ENCODE results near the gene CDC42BPB.
A peak's percentile ranks its signal among the peaks of the same experiment; 100 is the strongest.

Gene CDC42BPB

DNA sequence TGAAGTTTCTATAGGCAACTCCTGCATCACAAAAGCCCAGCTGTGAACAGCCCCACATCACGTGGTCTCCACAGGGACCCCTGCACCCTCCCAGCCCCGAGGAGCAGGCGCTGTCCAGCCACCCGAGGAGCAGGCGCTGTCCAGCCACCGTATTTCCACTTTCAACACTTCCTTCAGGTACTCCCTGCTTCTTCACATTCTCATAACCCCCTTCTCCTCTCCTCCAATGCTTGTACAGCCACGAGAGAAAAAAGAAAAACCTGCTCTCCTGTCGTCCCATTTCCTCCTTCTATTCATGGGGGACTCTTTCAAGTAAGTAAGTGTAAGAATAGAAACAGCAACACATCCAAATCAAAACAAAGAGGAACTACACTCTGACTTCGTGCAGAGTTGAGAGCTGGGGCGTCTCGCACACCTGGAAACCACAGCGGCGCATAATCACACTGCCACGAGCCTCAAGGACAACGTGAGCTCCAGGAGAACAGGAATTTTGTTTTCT, 11.9 kb downstream of the CDC42BPB start:
- Histone ChIP-seq H3K36me3 (replicated peaks; ENCODE audit: low read depth, low read length) (no peaks in the 10 kb centered on the region), H3K9me3 (ENCODE audit: insufficient read depth, low read length) (0 out of 2 replicates have a peak, but pooled peaks cover 3% of the 10 kb centered on the region), H3K27ac (ENCODE audit: low read length) (no peak overlapping the region), H3K4me1 (ENCODE audit: low read length) (peaks cover 15% of the 10 kb centered on the region), H3K4me3 (ENCODE audit: low read length) (peak overlapping the region; percentile 74), H3K27me3 (ENCODE audit: low read depth, low read length) (peaks cover 12% of the 10 kb centered on the region), H3K79me2 (ENCODE audit: low read length) (no peaks in the 10 kb centered on the region), H3K9ac (ENCODE audit: low read length) (no peak overlapping the region), H4K20me1 (ENCODE audit: insufficient read depth, low read length) (no peaks in the 10 kb centered on the region), H3K4me2 (ENCODE audit: low read length) (peak overlapping the region; percentile 96), H2AFZ (ENCODE audit: low read depth, low read length) (peak overlapping the region; percentile 87)
- TF ChIP-seq EZH2phosphoT487 (IDR thresholded peaks at IDR 0.05; ENCODE audit: low read depth): no peak

DNA sequence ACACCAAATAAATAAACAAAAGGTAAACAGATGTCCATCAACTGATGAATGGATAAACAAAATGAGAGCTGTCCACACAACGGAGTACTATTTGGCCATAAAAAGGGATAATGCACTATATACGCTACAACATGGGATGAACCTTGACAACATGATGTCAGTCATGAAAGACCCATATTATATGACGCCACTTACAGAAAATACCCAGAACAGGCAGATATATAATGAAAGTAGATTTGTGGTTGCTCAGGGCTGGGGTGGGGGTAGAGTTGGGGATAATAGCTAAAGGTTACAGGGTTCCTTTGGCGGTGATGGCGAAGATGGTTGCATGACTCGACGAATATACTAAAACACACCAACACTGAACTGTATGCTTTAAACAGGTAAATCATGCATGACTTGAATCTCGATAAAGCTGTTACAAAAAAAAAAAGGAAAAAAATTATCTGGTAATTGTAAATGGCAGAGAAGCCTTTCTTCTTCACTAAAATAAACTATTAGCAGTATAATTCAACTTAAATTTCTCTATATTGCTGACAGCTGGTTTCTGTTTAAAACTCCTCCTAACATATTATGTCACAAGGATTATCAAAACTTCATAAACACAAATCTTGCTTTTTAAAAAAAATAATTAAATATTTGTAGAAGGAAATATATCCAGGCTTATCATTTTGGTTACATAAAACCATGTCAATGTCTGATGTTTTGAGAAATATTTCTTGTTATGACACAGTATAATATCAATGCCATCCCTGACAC, 13.9 kb downstream of the CDC42BPB start:
- TF ChIP-seq, protein P1, sequence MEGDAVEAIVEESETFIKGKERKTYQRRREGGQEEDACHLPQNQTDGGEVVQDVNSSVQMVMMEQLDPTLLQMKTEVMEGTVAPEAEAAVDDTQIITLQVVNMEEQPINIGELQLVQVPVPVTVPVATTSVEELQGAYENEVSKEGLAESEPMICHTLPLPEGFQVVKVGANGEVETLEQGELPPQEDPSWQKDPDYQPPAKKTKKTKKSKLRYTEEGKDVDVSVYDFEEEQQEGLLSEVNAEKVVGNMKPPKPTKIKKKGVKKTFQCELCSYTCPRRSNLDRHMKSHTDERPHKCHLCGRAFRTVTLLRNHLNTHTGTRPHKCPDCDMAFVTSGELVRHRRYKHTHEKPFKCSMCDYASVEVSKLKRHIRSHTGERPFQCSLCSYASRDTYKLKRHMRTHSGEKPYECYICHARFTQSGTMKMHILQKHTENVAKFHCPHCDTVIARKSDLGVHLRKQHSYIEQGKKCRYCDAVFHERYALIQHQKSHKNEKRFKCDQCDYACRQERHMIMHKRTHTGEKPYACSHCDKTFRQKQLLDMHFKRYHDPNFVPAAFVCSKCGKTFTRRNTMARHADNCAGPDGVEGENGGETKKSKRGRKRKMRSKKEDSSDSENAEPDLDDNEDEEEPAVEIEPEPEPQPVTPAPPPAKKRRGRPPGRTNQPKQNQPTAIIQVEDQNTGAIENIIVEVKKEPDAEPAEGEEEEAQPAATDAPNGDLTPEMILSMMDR (IDR thresholded peaks at IDR 0.05; ENCODE audit: low read depth, low read length): no peak
- TF ChIP-seq EZH2phosphoT487 (IDR thresholded peaks at IDR 0.05; ENCODE audit: low read depth): no peak
- Histone ChIP-seq H3K4me3 (ENCODE audit: low read length) (no peak overlapping the region), H3K9ac (ENCODE audit: low read length) (no peak overlapping the region), H4K20me1 (ENCODE audit: insufficient read depth, low read length) (no peaks in the 10 kb centered on the region), H3K36me3 (replicated peaks; ENCODE audit: low read depth, low read length) (no peaks in the 10 kb centered on the region), H3K4me1 (ENCODE audit: low read length) (peaks cover 15% of the 10 kb centered on the region), H3K4me2 (ENCODE audit: low read length) (no peak overlapping the region), H3K27me3 (ENCODE audit: low read depth, low read length) (peaks cover 14% of the 10 kb centered on the region), H3K79me2 (ENCODE audit: low read length) (no peaks in the 10 kb centered on the region), H3K9me3 (ENCODE audit: insufficient read depth, low read length) (0 out of 2 replicates have a peak, but pooled peaks cover 3% of the 10 kb centered on the region), H3K27ac (ENCODE audit: low read length) (no peak overlapping the region), H2AFZ (ENCODE audit: low read depth, low read length) (no peak overlapping the region)

DNA sequence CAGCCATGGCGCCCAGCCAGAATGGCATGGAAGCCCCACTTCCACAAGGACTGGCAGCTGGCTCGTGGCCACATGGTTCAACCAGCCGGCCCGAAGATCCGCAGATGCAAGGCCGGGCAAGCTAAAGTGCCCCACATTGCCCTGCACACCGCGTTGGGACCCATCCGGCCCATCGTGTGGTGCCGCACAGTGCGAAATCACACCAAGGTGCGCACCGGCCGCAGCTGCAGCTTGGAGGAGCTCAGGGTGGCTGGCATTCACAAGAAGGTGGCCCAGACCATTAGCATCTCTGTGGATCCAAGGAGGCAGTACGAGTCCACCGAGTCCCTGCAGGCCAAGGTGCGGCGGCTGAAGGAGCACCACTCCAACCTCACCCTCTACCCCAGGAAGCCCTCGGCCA, 15.9 kb downstream of the CDC42BPB start:
- no peak overlapping the region for H3K4me2 ChIP-seq (ENCODE audit: low read length)
- peaks cover 15% of the 10 kb centered on the region for H3K4me1 ChIP-seq (ENCODE audit: low read length)
- no peak overlapping the region for H3K4me3 ChIP-seq (ENCODE audit: low read length)
- 0 out of 2 replicates have a peak, but pooled peaks cover 3% of the 10 kb centered on the region for H3K9me3 ChIP-seq (ENCODE audit: insufficient read depth, low read length)
- TF ChIP-seq, protein P1 (IDR thresholded peaks at IDR 0.05; ENCODE audit: low read depth, low read length): no peak
- TF ChIP-seq EZH2phosphoT487 (IDR thresholded peaks at IDR 0.05; ENCODE audit: low read depth): no peak
- H3K9ac ChIP-seq (ENCODE audit: low read length): no peak overlapping the region
- peaks cover 14% of the 10 kb centered on the region for H3K27me3 ChIP-seq (ENCODE audit: low read depth, low read length)
- H2AFZ ChIP-seq (ENCODE audit: low read depth, low read length): no peak overlapping the region
- no peaks in the 10 kb centered on the region for H3K79me2 ChIP-seq (ENCODE audit: low read length)
- no peaks in the 10 kb centered on the region for H4K20me1 ChIP-seq (ENCODE audit: insufficient read depth, low read length)
- H3K27ac ChIP-seq (ENCODE audit: low read length): no peak overlapping the region
- no peaks in the 10 kb centered on the region for H3K36me3 ChIP-seq (replicated peaks; ENCODE audit: low read depth, low read length)

- Histone ChIP-seq H3K4me3 (ENCODE audit: low read length) (no peak overlapping the region), H3K4me2 (ENCODE audit: low read length) (no peak overlapping the region), H3K9me3 (ENCODE audit: insufficient read depth, low read length) (no peaks in the 10 kb centered on the region), H3K9ac (ENCODE audit: low read length) (no peak overlapping the region), H4K20me1 (ENCODE audit: insufficient read depth, low read length) (no peaks in the 10 kb centered on the region), H3K4me1 (ENCODE audit: low read length) (no peaks in the 10 kb centered on the region), H3K27me3 (ENCODE audit: low read depth, low read length) (no peaks in the 10 kb centered on the region), H3K79me2 (ENCODE audit: low read length) (no peaks in the 10 kb centered on the region), H3K36me3 (replicated peaks; ENCODE audit: low read depth, low read length) (no peaks in the 10 kb centered on the region), H3K27ac (ENCODE audit: low read length) (no peak overlapping the region), H2AFZ (ENCODE audit: low read depth, low read length) (no peak overlapping the region)
- TF ChIP-seq EZH2phosphoT487 (IDR thresholded peaks at IDR 0.05; ENCODE audit: low read depth): no peak
- TF ChIP-seq, protein P1 (IDR thresholded peaks at IDR 0.05; ENCODE audit: low read depth, low read length): no peak
Measured at GRCh38 chr14:103033681-103034096, 23.7 kb downstream of the CDC42BPB start.

All from OCI-LY3 (cell line).